G401.6 (cell line): ENCODE measurements around the gene CFAP74.
"Not testable (repeated sequence)": the region's sequence is repeated elsewhere in the genome, so short reads cannot be mapped to it uniquely, and the experiment has no call there.

Experiments
- FAIRE-seq: peaks from 2 replicates; lab custom pipeline; 2012; peaks lifted over from hg19 to GRCh38; lab: Jason Lieb, UNC

CFAP74 gene

DNA sequence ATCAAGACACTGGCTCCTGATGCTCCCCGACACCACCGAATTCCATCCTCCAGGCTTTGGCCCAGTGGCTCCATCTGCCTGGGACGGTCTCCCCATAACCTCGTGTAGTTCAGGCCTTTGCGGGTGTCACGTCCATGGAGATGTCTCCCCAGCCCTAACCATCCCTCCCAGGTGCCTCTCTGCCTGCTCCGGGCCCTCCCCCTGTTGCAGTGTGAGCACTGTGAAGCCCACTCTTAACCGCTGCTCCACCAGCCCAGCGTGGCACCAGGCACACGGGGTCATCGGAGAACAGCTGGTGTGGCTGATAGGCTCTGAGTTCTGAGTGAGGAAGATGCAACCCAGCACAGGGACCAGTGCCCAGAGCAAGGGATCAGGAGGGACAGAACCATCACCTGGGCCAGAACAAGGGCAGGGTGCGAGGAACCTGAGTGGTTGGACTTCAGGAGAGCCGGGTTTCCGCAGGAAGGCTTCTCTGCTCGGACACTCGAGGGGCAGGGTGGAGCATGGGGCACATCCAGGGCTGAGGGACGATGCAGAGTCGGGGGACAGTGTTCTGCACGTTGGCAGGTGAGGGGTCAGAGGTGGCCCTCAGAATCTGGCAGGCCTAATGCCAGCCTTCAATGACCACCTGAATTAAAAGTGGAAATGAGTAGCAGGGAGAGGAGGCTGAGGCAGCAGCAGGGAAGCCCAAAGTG is 110.1 kb downstream of the CFAP74 start:
- FAIRE-seq, result no peak

- no peak for FAIRE-seq
Measured at GRCh38 chr1:1892763-1893120, 110.8 kb downstream of the CFAP74 start.

GRCh38 chr1:1892079-1892762 is 111.4 kb downstream of the CFAP74 start:
- FAIRE-seq, result no peak

GRCh38 chr1:1891349-1892078 is 112.1 kb downstream of the CFAP74 start:
- no peak for FAIRE-seq

GRCh38 chr1:1890506-1891348 is 112.9 kb downstream of the CFAP74 start, which contains the start of gene GNB1:
TSS of gene GNB1 (minus strand) at chr1:1891087. CDS start at chr1:1825453, 65,634 bp downstream.
- FAIRE-seq, result no peak

DNA sequence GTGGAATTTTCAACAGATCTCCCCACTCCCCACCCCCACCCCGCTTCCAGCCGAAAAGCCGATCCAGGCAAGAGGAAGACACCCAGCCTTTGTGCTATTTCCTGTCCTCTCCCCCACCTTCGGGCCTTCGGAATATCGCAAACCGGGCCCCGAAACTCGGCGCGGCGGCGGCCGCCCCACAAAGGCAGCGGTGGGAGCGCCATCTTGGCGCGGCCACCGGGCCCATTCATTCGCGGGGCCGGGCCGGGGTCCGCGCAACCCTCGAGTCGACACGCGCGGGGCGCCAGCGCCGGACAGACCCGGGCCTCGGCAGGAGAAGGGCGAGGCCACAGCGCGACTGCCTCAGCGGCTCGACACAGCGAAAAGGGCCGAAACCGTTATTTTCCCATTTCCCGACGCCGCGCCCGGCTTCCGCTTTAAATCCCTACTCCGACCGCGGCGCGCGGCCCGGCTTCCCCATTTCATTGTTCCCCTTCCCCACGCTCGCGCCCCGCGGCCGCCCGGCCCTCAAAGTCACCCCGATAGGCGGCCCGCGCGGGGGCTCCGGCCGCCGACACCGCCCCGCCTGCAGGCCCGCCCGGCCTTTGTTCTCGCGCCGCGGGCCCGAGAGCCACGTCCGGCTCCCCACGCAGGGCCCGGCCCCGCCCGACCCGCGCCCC is 113.6 kb downstream of the CFAP74 start:
- FAIRE-seq, result no peak

GRCh38 chr1:1889090-1889750 is 114.4 kb downstream of the CFAP74 start:
- no peak for FAIRE-seq

GRCh38 chr1:1883890-1884289 is 119.7 kb downstream of the CFAP74 start:
- FAIRE-seq, result not testable (repeated sequence)

DNA sequence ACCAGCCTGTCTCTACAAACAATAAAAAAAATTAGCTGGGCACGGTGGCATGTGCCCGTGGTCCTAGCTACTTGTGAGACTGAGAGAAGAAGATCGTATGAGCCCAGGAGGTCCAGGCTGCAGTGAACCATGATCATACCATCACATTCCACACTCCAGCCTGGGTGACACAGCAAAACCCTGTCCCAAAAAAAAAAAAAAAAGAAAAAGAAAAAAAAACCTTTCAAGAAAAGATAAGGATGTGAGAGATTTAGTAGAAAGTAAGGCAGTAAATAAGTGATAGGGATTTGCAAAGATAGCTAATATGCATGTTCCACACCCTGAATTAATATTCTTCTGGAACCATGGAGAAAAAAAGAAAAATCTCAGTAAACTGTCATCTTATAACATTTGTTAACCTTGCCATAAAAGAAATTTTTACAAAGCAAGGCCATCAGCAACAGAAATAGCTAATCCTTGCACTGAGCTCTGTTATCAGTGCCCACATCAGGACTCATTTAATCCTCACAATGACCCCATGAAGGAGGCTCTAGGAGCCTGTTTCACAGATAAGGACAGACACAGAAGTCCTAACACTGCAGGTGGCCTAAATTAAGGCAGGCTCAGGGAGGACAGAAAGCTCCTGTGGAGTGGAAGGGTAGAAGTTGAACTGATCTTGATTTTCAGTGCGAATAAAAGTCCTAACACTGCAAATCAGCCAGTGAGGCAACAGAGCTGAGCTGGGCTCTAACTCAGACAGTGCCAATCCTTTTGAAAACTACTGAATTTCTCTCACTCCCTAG is 120.3 kb downstream of the CFAP74 start:
- FAIRE-seq, result no peak

- no peak for FAIRE-seq
Measured at GRCh38 chr1:1881727-1882126, 121.9 kb downstream of the CFAP74 start.

- no peak for FAIRE-seq
Measured at GRCh38 chr1:1880617-1881312, 122.8 kb downstream of the CFAP74 start.

- FAIRE-seq, result no peak
Measured at GRCh38 chr1:1879942-1880341, 123.6 kb downstream of the CFAP74 start.

GRCh38 chr1:1877865-1878436 is 125.6 kb downstream of the CFAP74 start:
- FAIRE-seq, result no peak

GRCh38 chr1:1876335-1876930 is 127.2 kb downstream of the CFAP74 start:
- no peak for FAIRE-seq

GRCh38 chr1:1875932-1876331 is 127.7 kb downstream of the CFAP74 start:
- no peak for FAIRE-seq

- FAIRE-seq, result no peak
Measured at GRCh38 chr1:1874901-1875300, 128.7 kb downstream of the CFAP74 start.

DNA sequence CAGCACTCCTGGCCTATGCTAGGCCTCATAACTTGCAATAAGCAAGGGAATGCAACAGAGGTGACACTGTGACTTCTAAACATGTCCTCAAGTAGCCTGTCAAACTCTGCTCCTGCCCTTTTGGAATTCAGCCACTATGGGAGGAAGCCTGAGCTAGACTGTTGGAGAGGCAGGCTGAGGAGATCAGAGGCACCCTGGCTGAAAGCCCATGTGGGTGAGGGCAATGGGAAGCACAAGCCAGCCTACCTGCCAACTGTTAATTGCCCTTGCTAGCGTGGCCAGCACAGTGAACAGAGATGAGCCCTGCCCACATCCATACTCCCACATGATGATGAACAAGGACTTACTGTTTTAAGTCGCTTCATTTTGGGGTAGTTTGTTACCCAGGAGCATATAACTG is 130.4 kb downstream of the CFAP74 start:
- FAIRE-seq, result no peak

DNA sequence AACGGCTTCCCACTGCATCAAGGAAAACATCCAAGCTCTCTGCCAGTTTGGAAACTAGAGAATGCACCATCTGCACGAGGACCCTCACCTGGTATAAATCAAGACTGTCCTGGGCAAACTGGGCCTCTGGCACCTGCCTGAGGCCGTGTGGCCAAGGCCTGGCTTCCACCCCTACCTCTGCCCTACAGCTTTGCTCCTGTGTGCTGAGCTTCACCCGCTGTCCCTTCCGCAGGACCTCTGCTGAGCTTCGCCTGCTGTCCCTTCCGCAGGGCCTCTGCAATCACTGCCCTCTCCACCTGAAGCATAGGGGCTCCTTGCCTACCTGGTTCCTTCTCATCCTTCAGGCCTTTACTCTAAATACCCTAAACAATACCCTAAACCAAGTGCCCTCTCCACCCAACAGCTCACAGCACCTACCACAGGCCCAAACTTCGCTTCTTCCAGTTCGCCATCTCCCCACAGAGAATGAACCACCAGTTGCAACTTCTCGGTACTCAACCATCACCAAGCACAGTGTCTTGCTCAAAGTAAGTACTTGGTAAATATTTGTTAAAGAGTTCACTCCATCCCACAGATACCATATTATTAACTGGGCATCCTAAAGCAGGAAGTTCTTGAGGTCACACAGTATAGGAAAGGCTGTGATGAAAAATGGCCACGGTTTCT is 131.1 kb downstream of the CFAP74 start:
- no peak for FAIRE-seq
